ENCODE measurements around the gene UBA6.
"Not testable (repeated sequence)": the region's sequence is repeated elsewhere in the genome, so short reads cannot be mapped to it uniquely, and the experiment has no call there.

Gene UBA6

GRCh38 chr4:67713529-67714247 is 12.7 kb upstream of the UBA6 start:
- no peak for DNase-seq (ENCODE audit: low read depth)

- no peak for DNase-seq (ENCODE audit: low read depth)
Measured at GRCh38 chr4:67712650-67713528, 11.9 kb upstream of the UBA6 start.

GRCh38 chr4:67712000-67712625 is 11.2 kb upstream of the UBA6 start:
- no peak for DNase-seq (ENCODE audit: low read depth)

- DNase-seq (ENCODE audit: low read depth), result not testable (repeated sequence)
Measured at GRCh38 chr4:67706682-67707081, 5.7 kb upstream of the UBA6 start.

- no peak for DNase-seq (ENCODE audit: low read depth)
Measured at GRCh38 chr4:67704843-67705242, 3.9 kb upstream of the UBA6 start.

- DNase-seq (ENCODE audit: low read depth), result no peak
Measured at GRCh38 chr4:67702166-67702565, 1.2 kb upstream of the UBA6 start.

- no peak for DNase-seq (ENCODE audit: low read depth)
Measured at GRCh38 chr4:67701517-67701850, 529 bp upstream of the UBA6 start.

- DNase-seq (ENCODE audit: low read depth), result no peak
Measured at GRCh38 chr4:67700116-67700737, 728 bp downstream of the UBA6 start.

- DNase-seq (ENCODE audit: low read depth), result no peak
Measured at GRCh38 chr4:67699603-67700002, 1.4 kb downstream of the UBA6 start.

GRCh38 chr4:67697860-67698687 is 2.9 kb downstream of the UBA6 start:
- DNase-seq (ENCODE audit: low read depth), result no peak

GRCh38 chr4:67696061-67696460 is 4.9 kb downstream of the UBA6 start:
- DNase-seq (ENCODE audit: low read depth), result no peak

- DNase-seq (ENCODE audit: low read depth), result no peak
Measured at GRCh38 chr4:67694662-67695061, 6.3 kb downstream of the UBA6 start.

GRCh38 chr4:67691328-67691727 is 9.6 kb downstream of the UBA6 start:
- no peak for DNase-seq (ENCODE audit: low read depth)

GRCh38 chr4:67687636-67688035 is 13.3 kb downstream of the UBA6 start:
- DNase-seq (ENCODE audit: low read depth), result peak; percentile 43

- no peak for DNase-seq (ENCODE audit: low read depth)
Measured at GRCh38 chr4:67685532-67685859, 15.5 kb downstream of the UBA6 start.

GRCh38 chr4:67684839-67685531 is 16.0 kb downstream of the UBA6 start:
- no peak for DNase-seq (ENCODE audit: low read depth)

GRCh38 chr4:67682266-67682665 is 18.7 kb downstream of the UBA6 start:
- DNase-seq (ENCODE audit: low read depth), result no peak

GRCh38 chr4:67680581-67681222 is 20.3 kb downstream of the UBA6 start:
- peak; percentile 41 for DNase-seq (ENCODE audit: low read depth)

- no peak for DNase-seq (ENCODE audit: low read depth)
Measured at GRCh38 chr4:67678612-67679011, 22.3 kb downstream of the UBA6 start.

GRCh38 chr4:67674098-67674497 is 26.9 kb downstream of the UBA6 start:
- no peak for DNase-seq (ENCODE audit: low read depth)

GRCh38 chr4:67668315-67668714 is 32.6 kb downstream of the UBA6 start:
- DNase-seq (ENCODE audit: low read depth), result no peak
